B cell (primary cell): ENCODE data around the gene TTF1. TPM values are rescaled to one million over a fixed set of nuclear protein-coding genes. Genes with fewer than 3 reads are reported as not detected.

Experiments used
- ATAC-seq: fragments of 200-7000 bp; cut with Tn5 transposase; one replicate; pipeline ENCODE4 v1.10.0; 2021; ENCODE audit warnings: low read depth, mild to moderate bottlenecking, moderate number of reproducible peaks, moderate library complexity
- CTCF ChIA-PET: fragments of 350-600 bp; sonication (Branson Sonifier 250); formaldehyde crosslinking; loops from one replicate; lab custom pipeline; 2021; ENCODE audit warnings: antibody characterized with exemption, inconsistent platforms; lab: Charles Lee
- POLR2A ChIA-PET: fragments of 350-600 bp; sonication (Branson Sonifier 250); formaldehyde crosslinking; loops from one replicate; lab custom pipeline; 2021; ENCODE audit warnings: antibody characterized with exemption; lab: Charles Lee
- DNase-seq: peaks from one replicate; pipeline ENCODE4 v3.0.0; 2013
- H2AFZ ChIP-seq: 2 replicates; pipeline ENCODE4 v1.6.1; 2012; ENCODE audit warnings: mild to moderate bottlenecking, low read depth, low read length; ENCODE audit not compliant: insufficient read depth, poor library complexity, severe bottlenecking
- H3K27ac ChIP-seq, 2 donors: 1 replicate in 1 of 2; 2 replicates in 1 of 2; pipeline ENCODE4 v1.5.1; 2012 to 2013; ENCODE audit warnings: low read length in 2 of 2, mild to moderate bottlenecking in 2 of 2, moderate library complexity in 1 of 2
- H3K27me3 ChIP-seq, 4 experiments: fragments of 200-600 bp in 1 of 4; sonication (generic) in 1 of 4; replicated peaks in 1 of 4; 1 replicate in 2 of 4; 2 replicates in 2 of 4; pipeline versions ENCODE4 v1.6.1 to v1.7.0; 2013 to 2016; ENCODE audit warnings: low read length in 3 of 4, mild to moderate bottlenecking in 2 of 4, mixed read lengths in 1 of 4, moderate library complexity in 1 of 4; ENCODE audit not compliant: insufficient read depth in 4 of 4, control insufficient read depth in 3 of 4; ENCODE audit errors: control extremely low read depth in 1 of 4
- H3K36me3 ChIP-seq, 2 experiments: replicated peaks in 1 of 2; 1 replicate in 1 of 2; 2 replicates in 1 of 2; pipeline versions ENCODE4 v1.6.1 to v1.7.1; 2013; ENCODE audit warnings: low read length in 1 of 2; ENCODE audit not compliant: insufficient read depth in 2 of 2, control insufficient read depth in 1 of 2; ENCODE audit errors: control extremely low read depth in 1 of 2, extremely low read depth in 1 of 2
- H3K4me1 ChIP-seq, 2 donors: fragments of 200-600 bp in 1 of 2; sonication (generic) in 1 of 2; 1 replicate in 1 of 2; 2 replicates in 1 of 2; pipeline versions ENCODE4 v1.5.1 to v1.6.1; 2013 to 2017; ENCODE audit warnings: low read length in 2 of 2; ENCODE audit not compliant: control insufficient read depth in 2 of 2, insufficient read depth in 2 of 2
- H3K4me2 ChIP-seq: replicated peaks from 2 replicates; pipeline ENCODE3; 2012; ENCODE audit warnings: mild to moderate bottlenecking, low read depth, low read length; ENCODE audit not compliant: poor library complexity, severe bottlenecking
- H3K4me3 ChIP-seq, 5 experiments: fragments of 200-600 bp in 1 of 5; sonication (generic) in 1 of 5; 1 replicate in 3 of 5; 2 replicates in 2 of 5; pipeline versions ENCODE4 v1.5.1 to v1.7.0; 2011 to 2016; ENCODE audit warnings: low read length in 4 of 5, mild to moderate bottlenecking in 4 of 5, low read depth in 2 of 5, control low read depth in 1 of 5, moderate library complexity in 1 of 5; ENCODE audit not compliant: insufficient read depth in 1 of 5; ENCODE audit errors: control extremely low read depth in 1 of 5, extremely low read depth in 1 of 5
- H3K79me2 ChIP-seq: fragments of 200-600 bp; sonication (generic); one replicate; pipeline ENCODE4 v1.6.0; 2016; ENCODE audit warnings: low read length; ENCODE audit not compliant: control insufficient read depth, insufficient read depth
- H3K9ac ChIP-seq: fragments of 200-600 bp; sonication (generic); 2 replicates; pipeline ENCODE4 v1.6.1; 2017; ENCODE audit warnings: mild to moderate bottlenecking, low read length, moderate library complexity
- H3K9me3 ChIP-seq, 3 donors: one replicate each; pipeline versions ENCODE4 v1.6.1 to v1.7.1; 2013; ENCODE audit warnings: low read length in 2 of 3; ENCODE audit not compliant: control insufficient read depth in 2 of 3, insufficient read depth in 1 of 3; ENCODE audit errors: control extremely low read depth in 1 of 3
- H4K20me1 ChIP-seq: 2 replicates; pipeline ENCODE4 v1.6.0; 2012; ENCODE audit warnings: mild to moderate bottlenecking, low read length; ENCODE audit not compliant: insufficient read depth, control insufficient read depth, poor library complexity, severe bottlenecking
- H3K27ac Mint-ChIP-seq: one replicate; pipeline ENCODE4 v1.8.0; 2021; ENCODE audit warnings: mixed read lengths
- H3K27me3 Mint-ChIP-seq: one replicate; pipeline ENCODE4 v1.8.0; 2021; ENCODE audit warnings: mixed read lengths
- H3K4me1 Mint-ChIP-seq: one replicate; pipeline ENCODE4 v1.8.0; 2021; ENCODE audit warnings: mixed read lengths
- H3K4me3 Mint-ChIP-seq: one replicate; pipeline ENCODE4 v1.8.0; 2021; ENCODE audit warnings: mixed read lengths
- H3K9me3 Mint-ChIP-seq: one replicate; pipeline ENCODE4 v1.8.0; 2022; ENCODE audit warnings: mixed read lengths; ENCODE audit not compliant: insufficient read depth
- EZH2 ChIP-seq: IDR thresholded peaks from 2 replicates; pipeline ENCODE4 v1.6.1; 2012; ENCODE audit warnings: borderline replicate concordance, low read depth, mild to moderate bottlenecking, moderate library complexity, low read length; ENCODE audit not compliant: insufficient read depth, poor library complexity, severe bottlenecking
- WGBS: methylation state at CpG from one replicate; pipeline ENCODE4 v1.1.5; 2013; ENCODE audit warnings: missing lambda C conversion rate; ENCODE audit not compliant: insufficient coverage; 5-methylcytosine and 5-hydroxymethylcytosine counted together
- intact Hi-C: fragments of 100-400 bp; cut with micrococcal nuclease; formaldehyde crosslinking; loops from one replicate; pipeline ENCODE4 v1.10.0; 2022
- polyA minus RNA-seq: library from RNA; depleted of rRNA, polyadenylated mRNA; stranded (reverse); fragments of >200 nt; gene quantifications from 2 replicates; pipeline ENCODE4 v1.2.3, GENCODE V29; 2012
- polyA plus RNA-seq: library from polyadenylated mRNA; depleted of rRNA; stranded (reverse); fragments of >200 nt; gene quantifications from 2 replicates; pipeline ENCODE4 v1.2.3, GENCODE V29; 2012
- total RNA-seq, 2 donors: library from RNA; stranded (reverse); fragments of 120-200 nt in 1 of 2; gene quantifications; 1 replicate in 1 of 2; 2 replicates in 1 of 2; pipeline versions ENCODE4 v1.2.3 to v1.2.4, GENCODE V29; 2013 to 2022
- TF ChIP-seq, protein P1 (sequence below): fragments of 200-600 bp; IDR thresholded peaks from one replicate; pipeline ENCODE4 v1.8.0; 2022; ENCODE audit warnings: antibody characterized with exemption, mild to moderate bottlenecking

The TTF1 gene, protein sequence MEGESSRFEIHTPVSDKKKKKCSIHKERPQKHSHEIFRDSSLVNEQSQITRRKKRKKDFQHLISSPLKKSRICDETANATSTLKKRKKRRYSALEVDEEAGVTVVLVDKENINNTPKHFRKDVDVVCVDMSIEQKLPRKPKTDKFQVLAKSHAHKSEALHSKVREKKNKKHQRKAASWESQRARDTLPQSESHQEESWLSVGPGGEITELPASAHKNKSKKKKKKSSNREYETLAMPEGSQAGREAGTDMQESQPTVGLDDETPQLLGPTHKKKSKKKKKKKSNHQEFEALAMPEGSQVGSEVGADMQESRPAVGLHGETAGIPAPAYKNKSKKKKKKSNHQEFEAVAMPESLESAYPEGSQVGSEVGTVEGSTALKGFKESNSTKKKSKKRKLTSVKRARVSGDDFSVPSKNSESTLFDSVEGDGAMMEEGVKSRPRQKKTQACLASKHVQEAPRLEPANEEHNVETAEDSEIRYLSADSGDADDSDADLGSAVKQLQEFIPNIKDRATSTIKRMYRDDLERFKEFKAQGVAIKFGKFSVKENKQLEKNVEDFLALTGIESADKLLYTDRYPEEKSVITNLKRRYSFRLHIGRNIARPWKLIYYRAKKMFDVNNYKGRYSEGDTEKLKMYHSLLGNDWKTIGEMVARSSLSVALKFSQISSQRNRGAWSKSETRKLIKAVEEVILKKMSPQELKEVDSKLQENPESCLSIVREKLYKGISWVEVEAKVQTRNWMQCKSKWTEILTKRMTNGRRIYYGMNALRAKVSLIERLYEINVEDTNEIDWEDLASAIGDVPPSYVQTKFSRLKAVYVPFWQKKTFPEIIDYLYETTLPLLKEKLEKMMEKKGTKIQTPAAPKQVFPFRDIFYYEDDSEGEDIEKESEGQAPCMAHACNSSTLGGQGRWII
- 26.3 and 28.5 TPM in 2 replicates for total RNA-seq
- total RNA-seq (2013) = 22.4 TPM
- polyA plus RNA-seq = 12.3 and 16.3 TPM in 2 replicates
- 4.2 and 6.3 TPM in 2 replicates for polyA minus RNA-seq

DNA sequence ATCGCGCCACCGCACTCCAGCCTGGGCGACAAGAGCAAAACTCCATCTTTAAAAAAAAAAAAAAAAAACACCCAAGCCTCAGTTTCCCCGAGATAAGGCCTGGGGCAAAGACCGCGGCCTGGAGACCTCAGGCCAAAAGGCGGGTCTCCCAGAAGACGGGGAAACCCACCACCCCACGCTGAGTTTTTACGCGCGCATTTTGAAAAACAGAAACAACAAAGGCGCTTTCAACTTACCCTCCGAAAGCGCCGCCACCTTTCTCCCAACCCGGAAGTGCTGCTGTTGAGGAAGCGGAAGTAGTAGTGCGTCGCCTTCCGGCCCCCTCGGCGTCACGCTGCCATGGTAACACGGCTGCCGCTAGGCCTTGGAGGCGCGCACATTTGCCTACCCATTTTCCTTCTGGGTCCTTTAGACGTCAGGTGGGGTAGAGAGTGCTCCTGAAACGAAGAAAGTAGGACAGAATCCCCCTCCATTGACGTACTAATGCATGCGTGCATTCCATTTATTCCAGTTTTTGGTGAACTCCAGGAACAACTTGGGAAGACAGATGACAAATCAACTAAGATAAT is at the start of gene TTF1:
TSS of gene TTF1 (minus strand) at position 287 of the 569 bp plus-strand sequence. CDS start 4,019 bp downstream, outside the sequence.
- 4% methylated on average over 25 of the region's 33 CpGs for WGBS
- TF ChIP-seq EZH2 = no peak
- TF ChIP-seq, protein P1, sequence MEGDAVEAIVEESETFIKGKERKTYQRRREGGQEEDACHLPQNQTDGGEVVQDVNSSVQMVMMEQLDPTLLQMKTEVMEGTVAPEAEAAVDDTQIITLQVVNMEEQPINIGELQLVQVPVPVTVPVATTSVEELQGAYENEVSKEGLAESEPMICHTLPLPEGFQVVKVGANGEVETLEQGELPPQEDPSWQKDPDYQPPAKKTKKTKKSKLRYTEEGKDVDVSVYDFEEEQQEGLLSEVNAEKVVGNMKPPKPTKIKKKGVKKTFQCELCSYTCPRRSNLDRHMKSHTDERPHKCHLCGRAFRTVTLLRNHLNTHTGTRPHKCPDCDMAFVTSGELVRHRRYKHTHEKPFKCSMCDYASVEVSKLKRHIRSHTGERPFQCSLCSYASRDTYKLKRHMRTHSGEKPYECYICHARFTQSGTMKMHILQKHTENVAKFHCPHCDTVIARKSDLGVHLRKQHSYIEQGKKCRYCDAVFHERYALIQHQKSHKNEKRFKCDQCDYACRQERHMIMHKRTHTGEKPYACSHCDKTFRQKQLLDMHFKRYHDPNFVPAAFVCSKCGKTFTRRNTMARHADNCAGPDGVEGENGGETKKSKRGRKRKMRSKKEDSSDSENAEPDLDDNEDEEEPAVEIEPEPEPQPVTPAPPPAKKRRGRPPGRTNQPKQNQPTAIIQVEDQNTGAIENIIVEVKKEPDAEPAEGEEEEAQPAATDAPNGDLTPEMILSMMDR = no peak
- peak within 1 kb of the TSS; percentile 95 for H3K27ac Mint-ChIP-seq

More for the DNA sequence above, at the start of gene TTF1:
- peaks cover 75% of the 10 kb centered on the region for H3K79me2 ChIP-seq
- H3K4me1 Mint-ChIP-seq = peaks cover 49% of the 10 kb centered on the region
- ChIA-PET POLR2A (interaction anchor here (0.7 to 0.8 kb wide), 3 partner anchors 55 to 1647 kb away, joined by 3 to 7 read pairs (median 4); no protein-coding TSS in a partner anchor), CTCF (interaction anchor here (0.7 kb wide), 1 partner anchor 330 kb away, joined by 4 read pairs; no protein-coding TSS in a partner anchor)
- intact Hi-C loops = loop anchor here (1.0 to 5.0 kb wide), 6 partner anchors 23 to 324 kb away; partner anchors contain the start of gene GTF3C4
- H3K36me3 ChIP-seq = peaks cover 5 to 14% of the 10 kb centered on the region in 2 experiments
- peak within 1 kb of the TSS; percentile 52 to 84 for H3K27ac ChIP-seq
- peak within 1 kb of the TSS; percentile 85 for H2AFZ ChIP-seq
- no peaks in the 10 kb centered on the region for H3K9me3 Mint-ChIP-seq
- H3K4me2 ChIP-seq = peak within 1 kb of the TSS; percentile 86
- peak within 1 kb of the TSS; percentile 72 to 84 (median 77) for H3K4me3 ChIP-seq
- H3K9me3 ChIP-seq = no peaks in the 10 kb centered on the region
- peak; percentile 79 for ATAC-seq
- peaks cover 43 to 50% of the 10 kb centered on the region in 2 donors for H3K4me1 ChIP-seq
- DNase-seq = peak; percentile 97
- peak within 1 kb of the TSS; percentile 82 for H3K9ac ChIP-seq
- peaks cover 0 to 10% (median 2%) of the 10 kb centered on the region in 4 experiments for H3K27me3 ChIP-seq
- H3K27me3 Mint-ChIP-seq = no peaks in the 10 kb centered on the region
- peaks cover 4% of the 10 kb centered on the region for H4K20me1 ChIP-seq
- peak within 1 kb of the TSS; percentile 96 for H3K4me3 Mint-ChIP-seq
